Transverse colon (tissue), 4 donors: ENCODE results near the gene TENT4B. TPM values are rescaled to one million over a fixed set of nuclear protein-coding genes. Genes with fewer than 3 reads are reported as not detected.
A peak's percentile ranks its signal among the peaks of the same experiment; 100 is the strongest.

ENCODE experiments used
- DNase-seq: peaks from one replicate; pipeline ENCODE4 v3.0.0-alpha.2; 2019
- H3K27ac ChIP-seq, 4 donors: fragments of 200-600 bp; sonication (generic); 2 replicates each; pipeline ENCODE4 v1.5.1; 2016 to 2018; ENCODE audit warnings: inconsistent platforms in 4 of 4
- H3K27me3 ChIP-seq: fragments of 200-600 bp; sonication (generic); 2 replicates; pipeline ENCODE4 v1.5.1; 2017; ENCODE audit warnings: inconsistent platforms
- H3K36me3 ChIP-seq, 4 donors: fragments of 200-600 bp; sonication (generic); 2 replicates each; pipeline ENCODE4 v1.5.1; 2017 to 2019; ENCODE audit warnings: inconsistent platforms in 4 of 4
- H3K4me1 ChIP-seq, 4 donors: fragments of 200-600 bp; sonication (generic); 2 replicates each; pipeline ENCODE4 v1.5.1; 2017 to 2020; ENCODE audit warnings: inconsistent platforms in 4 of 4
- H3K4me3 ChIP-seq, 4 donors: fragments of 200-600 bp; sonication (generic); 1 replicate in 1 of 4; 2 replicates in 3 of 4; pipeline versions ENCODE4 v1.5.1 to v1.6.1; 2017 to 2019; ENCODE audit warnings: inconsistent platforms in 4 of 4
- H3K9me3 ChIP-seq, 2 donors: fragments of 200-600 bp; sonication (generic); 2 replicates each; pipeline ENCODE4 v1.5.1; 2017 to 2019; ENCODE audit warnings: inconsistent platforms in 2 of 2
- CTCF ChIP-seq, 5 experiments: fragments of 200-600 bp in 3 of 5; fragments of 450-650 bp in 2 of 5; sonication (generic) in 3 of 5; IDR thresholded peaks; 1 replicate in 2 of 5; 2 replicates in 3 of 5; pipeline ENCODE4 v1.5.1; 2016 to 2017; ENCODE audit warnings: antibody characterized with exemption in 5 of 5, inconsistent platforms in 3 of 5, mild to moderate bottlenecking in 2 of 5, moderate library complexity in 1 of 5
- EP300 ChIP-seq: sonication (generic); formaldehyde crosslinking; IDR thresholded peaks from one replicate; pipeline ENCODE4 v1.6.1; 2017; ENCODE audit warnings: antibody characterized with exemption, low read depth
- POLR2A ChIP-seq: fragments of 450-650 bp; IDR thresholded peaks from one replicate; pipeline ENCODE4 v1.6.1; 2016; ENCODE audit warnings: antibody characterized with exemption, mild to moderate bottlenecking, moderate library complexity
- POLR2AphosphoS5 ChIP-seq, 3 donors: sonication (generic); formaldehyde crosslinking; IDR thresholded peaks; one replicate each; pipeline ENCODE4 v1.6.1; 2016; ENCODE audit warnings: antibody characterized with exemption in 3 of 3
- WGBS, 2 donors: methylation state at CpG; one replicate each; pipeline ENCODE4 v1.1.5; 2018; ENCODE audit warnings: low coverage in 1 of 2; 5-methylcytosine and 5-hydroxymethylcytosine counted together
- in situ Hi-C, 4 donors: fragments of 200-750 bp; cut with MboI; loops; one replicate each; pipeline versions ENCODE4 v1.15.0 to v1.15.1; 2017; ENCODE audit warnings: low sequenced_read_pairs in 3 of 4, low pct_ligation_motif_present in 1 of 4, low pct_unique_long_range_greater_than_20kb in 1 of 4
- intact Hi-C: fragments of 100-400 bp; cut with DNase I; formaldehyde crosslinking; loops from one replicate; pipeline ENCODE4 v1.15.1; 2023; ENCODE audit warnings: low total_unique reads
- total RNA-seq, 4 donors: library from RNA; depleted of rRNA; stranded (reverse); fragments of >200 nt; gene quantifications; one replicate each; pipeline ENCODE4 v1.1.0, GENCODE V29; 2016

The TENT4B gene
- total RNA-seq, 4 donors from 2014 or later, result 8.2 to 18.0 (median 13.0) TPM

GRCh38 chr16:50156590-50156989, 3.5 kb downstream of the TENT4B start:
- in situ Hi-C loops (no loop called here), intact Hi-C loops (no loop called here)
- TF ChIP-seq POLR2AphosphoS5 (IDR thresholded peaks at IDR 0.05) (no peak), POLR2A (no peak), EP300 (no peak), CTCF (IDR thresholded peaks at IDR 0.05) (no peak)
- 94 to 96% methylated on average over 5 to 6 of the region's 6 CpGs for WGBS, 2 donors
- Histone ChIP-seq H3K27ac (peak overlapping the region in 2 of 4 donors; percentile 98 to 99), H3K27me3 (no peaks in the 10 kb centered on the region), H3K36me3 (no peaks in the 10 kb centered on the region), H3K4me1 (peaks cover 15 to 57% (median 42%) of the 10 kb centered on the region in 4 donors), H3K4me3 (no peak overlapping the region), H3K9me3 (no peaks in the 10 kb centered on the region)
- DNase-seq, result no peak

- 87 to 88% methylated on average over 4 of the region's 4 CpGs for WGBS, 2 donors
- no peak overlapping the region for H3K4me3 ChIP-seq
- in situ Hi-C loops, result no loop called here
- H3K4me1 ChIP-seq, result peaks cover 15 to 70% (median 40%) of the 10 kb centered on the region in 4 donors
- DNase-seq, result no peak
- H3K27me3 ChIP-seq, result no peaks in the 10 kb centered on the region
- peak overlapping the region in 3 of 4 donors; percentile 1 to 48 (median 8) for H3K27ac ChIP-seq
- no peaks in the 10 kb centered on the region for H3K36me3 ChIP-seq
- no peak for TF ChIP-seq POLR2A
- TF ChIP-seq CTCF (IDR thresholded peaks at IDR 0.05), result no peak
- TF ChIP-seq EP300, result no peak
- no peak for TF ChIP-seq POLR2AphosphoS5 (IDR thresholded peaks at IDR 0.05)
- intact Hi-C loops, result no loop called here
- no peaks in the 10 kb centered on the region for H3K9me3 ChIP-seq
These were observed 7.5 kb downstream of the TENT4B start for GRCh38 chr16:50160495-50161164.

GRCh38 chr16:50161950-50162349, 8.8 kb downstream of the TENT4B start:
- TF ChIP-seq POLR2AphosphoS5 (IDR thresholded peaks at IDR 0.05) (no peak), CTCF (IDR thresholded peaks at IDR 0.05) (no peak), POLR2A (no peak), EP300 (no peak)
- 89 to 91% methylated on average over 2 of the region's 2 CpGs for WGBS, 2 donors
- Histone ChIP-seq H3K27ac (peak overlapping the region in 2 of 4 donors; percentile 10 to 48), H3K36me3 (no peaks in the 10 kb centered on the region), H3K9me3 (no peaks in the 10 kb centered on the region), H3K4me3 (no peak overlapping the region), H3K4me1 (peaks cover 6 to 70% (median 34%) of the 10 kb centered on the region in 4 donors), H3K27me3 (no peaks in the 10 kb centered on the region)
- intact Hi-C loops (no loop called here), in situ Hi-C loops (no loop called here)
- no peak for DNase-seq

- Histone ChIP-seq H3K4me3 (no peak overlapping the region), H3K4me1 (peaks cover 15 to 84% (median 37%) of the 10 kb centered on the region in 4 donors), H3K27ac (peak overlapping the region; percentile 6 to 69 (median 38)), H3K27me3 (no peaks in the 10 kb centered on the region), H3K36me3 (no peaks in the 10 kb centered on the region), H3K9me3 (no peaks in the 10 kb centered on the region)
- TF ChIP-seq POLR2A (no peak), EP300 (no peak), POLR2AphosphoS5 (IDR thresholded peaks at IDR 0.05) (peak in 1 of 3 donors; percentile 47)
- intact Hi-C loops, result no loop called here
- WGBS, 2 donors, result 56 to 69% methylated on average over 2 of the region's 2 CpGs
- in situ Hi-C loops, result no loop called here
- no peak for DNase-seq
These were observed 12.4 kb downstream of the TENT4B start for GRCh38 chr16:50165473-50165872.
